GM19468 (cell line): Measurements from ENCODE around the gene AP1M2.
A peak's percentile ranks its signal among the peaks of the same experiment; 100 is the strongest.
"Not testable (repeated sequence)": the region's sequence is repeated elsewhere in the genome, so short reads cannot be mapped to it uniquely, and the experiment has no call there.

Experiments
- ATAC-seq: cut with Tn5 transposase; IDR thresholded peaks from one replicate; pipeline ENCODE4 v1.9.1; 2021; ENCODE audit warnings: mild to moderate bottlenecking, moderate library complexity, moderate number of reproducible peaks; ENCODE audit not compliant: unreplicated experiment; ENCODE audit errors: extremely low read depth

The AP1M2 gene

GRCh38 chr19:10566408-10566657, 20.8 kb downstream of the AP1M2 start:
- no peak for ATAC-seq

- peak; percentile 24 for ATAC-seq
Observed at GRCh38 chr19:10565567-10566407, 21.3 kb downstream of the AP1M2 start, which contains the start of gene KRI1. Gene KRI1 (minus strand): TSS chr19:10566010. CDS start chr19:10565999, 11 bp downstream.

GRCh38 chr19:10565028-10565566, 22.0 kb downstream of the AP1M2 start:
- no peak for ATAC-seq

- ATAC-seq = no peak
Observed at GRCh38 chr19:10562609-10563008, 24.5 kb downstream of the AP1M2 start.

- ATAC-seq = no peak
Observed at GRCh38 chr19:10560154-10560553, 27.0 kb downstream of the AP1M2 start.

GRCh38 chr19:10557603-10558197, 29.4 kb downstream of the AP1M2 start:
- no peak for ATAC-seq

GRCh38 chr19:10555610-10555973, 31.5 kb downstream of the AP1M2 start:
- no peak for ATAC-seq

GRCh38 chr19:10554760-10555609, 32.1 kb downstream of the AP1M2 start:
- ATAC-seq = no peak

- peak; percentile 36 for ATAC-seq
Observed at GRCh38 chr19:10553943-10554381, 33.1 kb downstream of the AP1M2 start.

GRCh38 chr19:10553087-10553667, 33.9 kb downstream of the AP1M2 start:
- ATAC-seq = no peak

- no peak for ATAC-seq
Observed at GRCh38 chr19:10552510-10553053, 34.5 kb downstream of the AP1M2 start.

- ATAC-seq = no peak
Observed at GRCh38 chr19:10551698-10552301, 35.3 kb downstream of the AP1M2 start.

- ATAC-seq = not testable (repeated sequence)
Observed at GRCh38 chr19:10551006-10551405, 36.1 kb downstream of the AP1M2 start.

- ATAC-seq = no peak
Observed at GRCh38 chr19:10550336-10550735, 36.8 kb downstream of the AP1M2 start.

GRCh38 chr19:10549733-10550132, 37.4 kb downstream of the AP1M2 start:
- no peak for ATAC-seq

GRCh38 chr19:10548746-10549276, 38.3 kb downstream of the AP1M2 start:
- ATAC-seq = no peak

GRCh38 chr19:10546817-10547216, 40.3 kb downstream of the AP1M2 start:
- ATAC-seq = no peak

- ATAC-seq = no peak
Observed at GRCh38 chr19:10544753-10545251, 42.3 kb downstream of the AP1M2 start.

GRCh38 chr19:10544242-10544752, 42.8 kb downstream of the AP1M2 start:
- ATAC-seq = no peak
